ENCODE measurements around the gene ZNF783.
"Not testable (repeated sequence)": the region's sequence is repeated elsewhere in the genome, so short reads cannot be mapped to it uniquely, and the experiment has no call there.

ZNF783 gene

GRCh38 chr7:149320313-149321124 is 58.5 kb downstream of the ZNF783 start:
- Histone ChIP-seq H3K9me3 (ENCODE audit: insufficient read depth, low read length) (no peaks in the 10 kb centered on the region), H2AFZ (ENCODE audit: low read depth, low read length) (no peak overlapping the region), H3K9ac (ENCODE audit: low read length) (no peak overlapping the region), H3K4me2 (ENCODE audit: low read length) (no peak overlapping the region), H3K27ac (ENCODE audit: low read length) (no peak overlapping the region), H3K79me2 (ENCODE audit: low read length) (no peaks in the 10 kb centered on the region), H3K27me3 (ENCODE audit: low read depth, low read length) (peaks cover 3% of the 10 kb centered on the region; the same call in 1 of the 2 replicates), H3K36me3 (replicated peaks; ENCODE audit: low read depth, low read length) (no peaks in the 10 kb centered on the region), H3K4me3 (ENCODE audit: low read length) (no peak overlapping the region), H3K4me1 (ENCODE audit: low read length) (peaks cover 4% of the 10 kb centered on the region; the same call in 1 of the 2 replicates), H4K20me1 (ENCODE audit: insufficient read depth, low read length) (no peaks in the 10 kb centered on the region)
- TF ChIP-seq EZH2phosphoT487 (IDR thresholded peaks at IDR 0.05; ENCODE audit: low read depth) (no peak), CTCF (IDR thresholded peaks at IDR 0.05; ENCODE audit: low read depth, low read length) (no peak)

GRCh38 chr7:149321125-149321905 is 59.3 kb downstream of the ZNF783 start:
- not testable (repeated sequence) for H3K4me3 ChIP-seq (ENCODE audit: low read length); H3K27me3 ChIP-seq (ENCODE audit: low read depth, low read length); H3K27ac ChIP-seq (ENCODE audit: low read length); H3K9me3 ChIP-seq (ENCODE audit: insufficient read depth, low read length); H4K20me1 ChIP-seq (ENCODE audit: insufficient read depth, low read length); H3K36me3 ChIP-seq (replicated peaks; ENCODE audit: low read depth, low read length); H3K4me1 ChIP-seq (ENCODE audit: low read length); H3K4me2 ChIP-seq (ENCODE audit: low read length); H3K9ac ChIP-seq (ENCODE audit: low read length); H3K79me2 ChIP-seq (ENCODE audit: low read length)
- 0 out of 2 replicates have a peak overlapping the region, but pooled peaks have one; percentile 60 for H2AFZ ChIP-seq (ENCODE audit: low read depth, low read length)

GRCh38 chr7:149321978-149322541 is 60.1 kb downstream of the ZNF783 start:
- Histone ChIP-seq H3K36me3 (replicated peaks; ENCODE audit: low read depth, low read length) (no peaks in the 10 kb centered on the region), H3K4me1 (ENCODE audit: low read length) (peaks cover 4% of the 10 kb centered on the region; the same call in 1 of the 2 replicates), H3K79me2 (ENCODE audit: low read length) (no peaks in the 10 kb centered on the region), H2AFZ (ENCODE audit: low read depth, low read length) (peak overlapping the region; percentile 60), H3K9ac (ENCODE audit: low read length) (0 out of 2 replicates have a peak overlapping the region, but pooled peaks have one; percentile 4), H3K4me2 (ENCODE audit: low read length) (peak overlapping the region; percentile 41), H3K4me3 (ENCODE audit: low read length) (peak overlapping the region; percentile 46), H3K27ac (ENCODE audit: low read length) (no peak overlapping the region), H3K9me3 (ENCODE audit: insufficient read depth, low read length) (no peaks in the 10 kb centered on the region), H4K20me1 (ENCODE audit: insufficient read depth, low read length) (no peaks in the 10 kb centered on the region), H3K27me3 (ENCODE audit: low read depth, low read length) (peaks cover 3% of the 10 kb centered on the region; the same call in 1 of the 2 replicates)
- TF ChIP-seq EZH2phosphoT487 (IDR thresholded peaks at IDR 0.05; ENCODE audit: low read depth) (no peak), CTCF (IDR thresholded peaks at IDR 0.05; ENCODE audit: low read depth, low read length) (no peak)

- no peak overlapping the region for H3K9ac ChIP-seq (ENCODE audit: low read length)
- H3K79me2 ChIP-seq (ENCODE audit: low read length) = no peaks in the 10 kb centered on the region
- no peaks in the 10 kb centered on the region for H4K20me1 ChIP-seq (ENCODE audit: insufficient read depth, low read length)
- peaks cover 3% of the 10 kb centered on the region; the same call in 1 of the 2 replicates for H3K27me3 ChIP-seq (ENCODE audit: low read depth, low read length)
- no peak overlapping the region for H3K4me2 ChIP-seq (ENCODE audit: low read length)
- H3K4me1 ChIP-seq (ENCODE audit: low read length) = peaks cover 4% of the 10 kb centered on the region; the same call in 1 of the 2 replicates
- H3K9me3 ChIP-seq (ENCODE audit: insufficient read depth, low read length) = no peaks in the 10 kb centered on the region
- TF ChIP-seq EZH2phosphoT487 (IDR thresholded peaks at IDR 0.05; ENCODE audit: low read depth) (no peak), CTCF (IDR thresholded peaks at IDR 0.05; ENCODE audit: low read depth, low read length) (no peak)
- H3K27ac ChIP-seq (ENCODE audit: low read length) = no peak overlapping the region
- H2AFZ ChIP-seq (ENCODE audit: low read depth, low read length) = no peak overlapping the region; the same call in 1 of the 2 replicates
- no peak overlapping the region for H3K4me3 ChIP-seq (ENCODE audit: low read length)
- no peaks in the 10 kb centered on the region for H3K36me3 ChIP-seq (replicated peaks; ENCODE audit: low read depth, low read length)
These were observed 60.7 kb downstream of the ZNF783 start for GRCh38 chr7:149322737-149323136.

Measured in OCI-LY3 (cell line).